GM12878 (cell line): ENCODE results near the gene KBTBD8. TPM values are rescaled to one million over a fixed set of nuclear protein-coding genes. Genes with fewer than 3 reads are reported as not detected.

ENCODE experiments used
- ATAC-seq: fragments of 200-7000 bp; cut with Tn5 transposase; 3 replicates; pipeline ENCODE4 v1.9.1; 2020; ENCODE audit warnings: mild to moderate bottlenecking, moderate library complexity
- BruUV-seq: library from RNA; stranded (reverse); fragments of 400-500 nt; replicated peaks from 2 replicates; lab custom pipeline; 2021; lab: Mats Ljungman, UMichigan
- CTCF ChIA-PET: fragments of 300-600 bp; sonication (Branson Sonifier 250); formaldehyde crosslinking; extraction: SDS; loops from one replicate; lab custom pipeline; 2021; ENCODE audit warnings: inconsistent platforms; lab: Yijun Ruan, JAX
- POLR2A ChIA-PET: fragments of 350-600 bp; formaldehyde crosslinking; extraction: SDS; loops from one replicate; lab custom pipeline; 2021; ENCODE audit warnings: inconsistent platforms; lab: Charles Lee
- RAD21 ChIA-PET: fragments of 300-600 bp; sonication (Branson Sonifier 250); formaldehyde crosslinking; loops from one replicate; lab custom pipeline; 2023; ENCODE audit warnings: antibody characterized with exemption; ENCODE audit not compliant: unreplicated experiment; lab: Charles Lee
- SMC1A ChIA-PET: fragments of 300-600 bp; sonication (Branson Sonifier 250); formaldehyde crosslinking; loops from one replicate; lab custom pipeline; 2023; ENCODE audit not compliant: unreplicated experiment, uncharacterized antibody; lab: Charles Lee
- DNase-seq: peaks from one replicate; pipeline ENCODE4 v3.0.0-alpha.2; 2011; ENCODE audit warnings: low read depth, low spot score
- FAIRE-seq: peaks from 3 replicates; lab custom pipeline; 2011; peaks lifted over from hg19 to GRCh38; lab: Jason Lieb, UNC
- H2AFZ ChIP-seq: 2 replicates; pipeline ENCODE4 v1.6.0; 2011; ENCODE audit warnings: low read depth, low read length, control low read depth; ENCODE audit not compliant: control insufficient read depth
- H3K27ac ChIP-seq: 2 replicates; pipeline ENCODE4 v1.5.1; 2011; ENCODE audit warnings: control low read depth; ENCODE audit not compliant: control insufficient read depth, insufficient read depth
- H3K27me3 ChIP-seq, 2 experiments: replicated peaks in 1 of 2; 2 replicates each; pipeline versions ENCODE4 v1.6.0 to v1.6.1; 2011; ENCODE audit warnings: low read length in 1 of 2; ENCODE audit not compliant: control insufficient read depth in 2 of 2, insufficient read depth in 2 of 2
- H3K36me3 ChIP-seq, 2 experiments: 2 replicates each; pipeline ENCODE4 v1.5.1; 2011; ENCODE audit warnings: low read length in 1 of 2; ENCODE audit not compliant: control insufficient read depth in 2 of 2, insufficient read depth in 2 of 2
- H3K4me1 ChIP-seq: 2 replicates; pipeline ENCODE4 v1.6.1; 2011; ENCODE audit warnings: mild to moderate bottlenecking, low read length, moderate library complexity, mixed read lengths; ENCODE audit not compliant: control insufficient read depth, insufficient read depth
- H3K4me2 ChIP-seq: 2 replicates; pipeline ENCODE4 v1.6.0; 2011; ENCODE audit warnings: control low read depth; ENCODE audit not compliant: control insufficient read depth, insufficient read depth
- H3K4me3 ChIP-seq: fragments of 200-600 bp; sonication (generic); 2 replicates; pipeline ENCODE4 v1.5.1; 2016
- H3K79me2 ChIP-seq: 2 replicates; pipeline ENCODE4 v1.6.0; 2011; ENCODE audit warnings: low read length; ENCODE audit not compliant: control insufficient read depth, insufficient read depth
- H3K9ac ChIP-seq: 2 replicates; pipeline ENCODE4 v1.8.0; 2011; ENCODE audit warnings: low read length, control low read depth, mixed read lengths; ENCODE audit not compliant: control insufficient read depth, insufficient read depth
- H3K9me3 ChIP-seq: replicated peaks from 3 replicates; pipeline ENCODE4 v1.5.1; 2011; ENCODE audit warnings: mild to moderate bottlenecking, low read length; ENCODE audit not compliant: control insufficient read depth, insufficient read depth
- H4K20me1 ChIP-seq: 2 replicates; pipeline ENCODE4 v1.6.0; 2011; ENCODE audit not compliant: control insufficient read depth, insufficient read depth
- SUZ12 ChIP-seq: fragments of 200-600 bp; sonication (generic); IDR thresholded peaks from one replicate; pipeline ENCODE4 v1.6.1; 2018; ENCODE audit warnings: antibody characterized with exemption, mild to moderate bottlenecking; ENCODE audit not compliant: unreplicated experiment
- TARDBP ChIP-seq: IDR thresholded peaks from 2 replicates; pipeline ENCODE4 v1.6.1; 2016; ENCODE audit warnings: borderline replicate concordance
- WRNIP1 ChIP-seq: IDR thresholded peaks from 2 replicates; pipeline ENCODE4 v1.6.1; 2011; ENCODE audit warnings: low read depth, low read length, improper control_type of control experiment, borderline replicate concordance
- ZBED1 ChIP-seq: IDR thresholded peaks from 2 replicates; pipeline ENCODE4 v1.6.1; 2016; ENCODE audit warnings: borderline replicate concordance
- ZNF207 ChIP-seq: fragments of 450-650 bp; IDR thresholded peaks from 2 replicates; pipeline ENCODE4 v1.6.1; 2014; ENCODE audit warnings: antibody characterized with exemption, mild to moderate bottlenecking, borderline replicate concordance
- ZNF622 ChIP-seq: fragments of 450-650 bp; IDR thresholded peaks from 2 replicates; pipeline ENCODE4 v1.6.1; 2017; ENCODE audit warnings: mild to moderate bottlenecking, inconsistent platforms
- WGBS: methylation state at CpG from one replicate; pipeline ENCODE4 v1.1.6; 2016; ENCODE audit warnings: low lambda C conversion rate; ENCODE audit not compliant: insufficient replicate concordance, insufficient coverage; ENCODE audit errors: missing lambda C conversion rate; 5-methylcytosine and 5-hydroxymethylcytosine counted together
- in situ Hi-C: fragments of 300-500 bp; cut with MboI; formaldehyde crosslinking; loops from 9 replicates; pipeline ENCODE4 v1.14.3; 2018; ENCODE audit warnings: mixed read lengths
- intact Hi-C: fragments of 100-400 bp; cut with micrococcal nuclease; formaldehyde crosslinking; loops from one replicate; pipeline ENCODE4 v1.14.2; 2022; ENCODE audit not compliant: unreplicated experiment
- polyA plus RNA-seq, 11 experiments: library from polyadenylated mRNA; depleted of rRNA in 4 of 11; unstranded in 6 of 11; stranded (reverse) in 5 of 11; fragments of >200 nt; fragmentation: Nextera tagmentation in 4 of 11; fragmentation: Illumina TruSeq in 1 of 11; extraction: Ambion mirVana in 4 of 11; extraction: Trizol in 1 of 11; gene quantifications; 1 replicate in 1 of 11; 2 replicates in 10 of 11; pipeline versions ENCODE4 v1.2.1 to v1.2.3, GENCODE V29; 2011 to 2016; ENCODE audit warnings: inconsistent platforms in 2 of 11, missing spikeins in 2 of 11, low read depth in 1 of 11
- total RNA-seq, 4 experiments: library from RNA; depleted of rRNA in 3 of 4; stranded (reverse); fragments of >200 nt in 3 of 4; fragmentation: Illumina TruSeq in 1 of 4; extraction: Trizol in 1 of 4; gene quantifications; 2 replicates each; pipeline versions ENCODE4 v1.2.1 to v1.2.3, GENCODE V29; 2013 to 2021
- TF ChIP-seq, protein P1 (sequence below): IDR thresholded peaks from 2 replicates; pipeline ENCODE4 v1.6.1; 2011; ENCODE audit warnings: low read depth, mild to moderate bottlenecking, low read length, moderate library complexity, borderline replicate concordance; ENCODE audit errors: extremely low read depth
- TF ChIP-seq, protein P2 (sequence below): fragments of 450-650 bp; IDR thresholded peaks from 2 replicates; pipeline ENCODE4 v1.6.1; 2017; ENCODE audit warnings: mild to moderate bottlenecking, moderate library complexity
- TF ChIP-seq, protein P3 (sequence below): fragments of 450-650 bp; formaldehyde crosslinking; IDR thresholded peaks from 2 replicates; pipeline ENCODE4 v1.4.0; 2022; ENCODE audit warnings: mild to moderate bottlenecking, moderate library complexity

The KBTBD8 gene
- total and polyA plus RNA-seq, 10 of the 15 experiments (the other 5 are each of a cell fraction or from before 2014, with no cell fraction given): 8.5 to 44.4 (median 19.3) TPM

DNA sequence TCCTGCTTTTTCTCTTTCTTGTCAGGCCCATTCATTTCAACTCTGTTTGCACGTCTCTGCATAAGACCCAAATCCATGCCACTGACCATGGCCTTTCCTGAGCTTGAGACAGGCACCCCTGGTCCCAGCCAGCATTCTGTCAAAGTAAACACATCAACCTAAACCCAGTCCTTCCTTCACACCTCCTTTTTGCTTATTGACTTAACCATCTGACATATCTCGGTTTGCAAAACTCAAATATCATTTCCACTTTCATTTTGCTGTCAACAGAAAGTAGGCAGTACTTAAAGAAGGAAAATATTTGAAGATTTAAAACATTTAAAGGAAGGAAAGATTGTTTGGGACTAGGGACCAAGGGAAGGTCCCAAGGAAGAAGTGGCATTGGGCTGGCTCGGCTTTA lies 48.2 kb upstream of the KBTBD8 start:
- Histone ChIP-seq H3K27me3 (peaks cover 0 to 2% of the 10 kb centered on the region in 2 experiments; a peak in 2 of 4 replicates), H3K27ac (no peak overlapping the region), H2AFZ (no peak overlapping the region; the same call in 1 of the 2 replicates), H3K4me3 (no peak overlapping the region), H3K9me3 (no peaks in the 10 kb centered on the region), H3K9ac (no peak overlapping the region), H3K36me3 (no peaks in the 10 kb centered on the region), H4K20me1 (no peaks in the 10 kb centered on the region), H3K79me2 (no peaks in the 10 kb centered on the region), H3K4me2 (peak overlapping the region; percentile 7; the same call in 1 of the 2 replicates), H3K4me1 (no peaks in the 10 kb centered on the region)
- intact Hi-C loops (loop anchor here (10.0 kb wide), 1 partner anchor 1925 kb away; no protein-coding TSS in a partner anchor), in situ Hi-C loops (loop anchor here (10.0 kb wide), 1 partner anchor 1935 kb away; no protein-coding TSS in a partner anchor)
- ChIA-PET CTCF (no interaction called here), RAD21 (no interaction called here), SMC1A (no interaction called here), POLR2A (no interaction called here)
- TF ChIP-seq, protein P1, sequence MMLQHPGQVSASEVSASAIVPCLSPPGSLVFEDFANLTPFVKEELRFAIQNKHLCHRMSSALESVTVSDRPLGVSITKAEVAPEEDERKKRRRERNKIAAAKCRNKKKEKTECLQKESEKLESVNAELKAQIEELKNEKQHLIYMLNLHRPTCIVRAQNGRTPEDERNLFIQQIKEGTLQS: no peak
- DNase-seq (no peak), ATAC-seq (no peak), FAIRE-seq (no peak)
- no TSS peak for BruUV-seq
- WGBS: 3% methylated on average over 3 of the region's 3 CpGs

DNA sequence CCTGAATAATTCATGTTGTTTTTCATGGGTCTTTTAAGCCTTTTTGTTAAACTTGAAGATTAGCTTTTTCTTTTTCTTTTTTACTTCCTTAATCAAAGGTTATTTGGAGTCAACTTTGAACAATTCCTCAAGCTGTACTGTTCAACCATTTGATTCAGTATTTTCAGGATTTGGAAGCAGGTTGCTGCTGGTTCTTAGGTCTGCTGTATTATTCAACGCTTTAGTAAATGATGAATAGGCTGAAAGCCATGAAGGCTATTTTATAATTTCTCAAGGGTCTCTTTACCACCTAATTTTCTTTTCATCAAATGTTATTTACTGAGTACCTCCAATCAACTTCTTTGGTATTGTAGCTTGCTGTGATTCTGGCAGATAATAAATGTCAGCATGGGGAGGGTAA lies 45.8 kb upstream of the KBTBD8 start:
- CTCF ChIA-PET: interaction anchor here (2.0 kb wide), 1 partner anchor 13 kb away, joined by 5 read pairs; no protein-coding TSS in a partner anchor
- in situ Hi-C loops: loop anchor here (10.0 kb wide), 1 partner anchor 1932 kb away; no protein-coding TSS in a partner anchor
- H3K27me3 ChIP-seq: peaks cover 0 to 3% of the 10 kb centered on the region in 2 experiments; a peak in 2 of 4 replicates
- H3K4me2 ChIP-seq: no peak overlapping the region
- intact Hi-C loops: no loop called here
- no peak overlapping the region for H3K27ac ChIP-seq
- H2AFZ ChIP-seq: no peak overlapping the region
- H3K4me1 ChIP-seq: no peaks in the 10 kb centered on the region
- H3K79me2 ChIP-seq: no peaks in the 10 kb centered on the region
- POLR2A ChIA-PET: no interaction called here
- no peaks in the 10 kb centered on the region for H4K20me1 ChIP-seq
- 29% methylated on average over 1 of the region's 1 CpG for WGBS
- no peaks in the 10 kb centered on the region for H3K36me3 ChIP-seq
- FAIRE-seq (no peak), ATAC-seq (no peak), DNase-seq (no peak)
- H3K9ac ChIP-seq: no peak overlapping the region
- RAD21 ChIA-PET: no interaction called here
- no peak overlapping the region for H3K4me3 ChIP-seq
- SMC1A ChIA-PET: no interaction called here
- H3K9me3 ChIP-seq: no peaks in the 10 kb centered on the region
- no TSS peak for BruUV-seq
- TF ChIP-seq, protein P2, sequence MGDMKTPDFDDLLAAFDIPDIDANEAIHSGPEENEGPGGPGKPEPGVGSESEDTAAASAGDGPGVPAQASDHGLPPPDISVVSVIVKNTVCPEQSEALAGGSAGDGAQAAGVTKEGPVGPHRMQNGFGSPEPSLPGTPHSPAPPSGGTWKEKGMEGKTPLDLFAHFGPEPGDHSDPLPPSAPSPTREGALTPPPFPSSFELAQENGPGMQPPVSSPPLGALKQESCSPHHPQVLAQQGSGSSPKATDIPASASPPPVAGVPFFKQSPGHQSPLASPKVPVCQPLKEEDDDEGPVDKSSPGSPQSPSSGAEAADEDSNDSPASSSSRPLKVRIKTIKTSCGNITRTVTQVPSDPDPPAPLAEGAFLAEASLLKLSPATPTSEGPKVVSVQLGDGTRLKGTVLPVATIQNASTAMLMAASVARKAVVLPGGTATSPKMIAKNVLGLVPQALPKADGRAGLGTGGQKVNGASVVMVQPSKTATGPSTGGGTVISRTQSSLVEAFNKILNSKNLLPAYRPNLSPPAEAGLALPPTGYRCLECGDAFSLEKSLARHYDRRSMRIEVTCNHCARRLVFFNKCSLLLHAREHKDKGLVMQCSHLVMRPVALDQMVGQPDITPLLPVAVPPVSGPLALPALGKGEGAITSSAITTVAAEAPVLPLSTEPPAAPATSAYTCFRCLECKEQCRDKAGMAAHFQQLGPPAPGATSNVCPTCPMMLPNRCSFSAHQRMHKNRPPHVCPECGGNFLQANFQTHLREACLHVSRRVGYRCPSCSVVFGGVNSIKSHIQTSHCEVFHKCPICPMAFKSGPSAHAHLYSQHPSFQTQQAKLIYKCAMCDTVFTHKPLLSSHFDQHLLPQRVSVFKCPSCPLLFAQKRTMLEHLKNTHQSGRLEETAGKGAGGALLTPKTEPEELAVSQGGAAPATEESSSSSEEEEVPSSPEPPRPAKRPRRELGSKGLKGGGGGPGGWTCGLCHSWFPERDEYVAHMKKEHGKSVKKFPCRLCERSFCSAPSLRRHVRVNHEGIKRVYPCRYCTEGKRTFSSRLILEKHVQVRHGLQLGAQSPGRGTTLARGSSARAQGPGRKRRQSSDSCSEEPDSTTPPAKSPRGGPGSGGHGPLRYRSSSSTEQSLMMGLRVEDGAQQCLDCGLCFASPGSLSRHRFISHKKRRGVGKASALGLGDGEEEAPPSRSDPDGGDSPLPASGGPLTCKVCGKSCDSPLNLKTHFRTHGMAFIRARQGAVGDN: no peak
- TF ChIP-seq ZNF622: no peak
- no peak for TF ChIP-seq ZBED1
- TF ChIP-seq WRNIP1: no peak
- no peak for TF ChIP-seq TARDBP
- no peak for TF ChIP-seq SUZ12
- TF ChIP-seq ZNF207: no peak
- TF ChIP-seq, protein P3, sequence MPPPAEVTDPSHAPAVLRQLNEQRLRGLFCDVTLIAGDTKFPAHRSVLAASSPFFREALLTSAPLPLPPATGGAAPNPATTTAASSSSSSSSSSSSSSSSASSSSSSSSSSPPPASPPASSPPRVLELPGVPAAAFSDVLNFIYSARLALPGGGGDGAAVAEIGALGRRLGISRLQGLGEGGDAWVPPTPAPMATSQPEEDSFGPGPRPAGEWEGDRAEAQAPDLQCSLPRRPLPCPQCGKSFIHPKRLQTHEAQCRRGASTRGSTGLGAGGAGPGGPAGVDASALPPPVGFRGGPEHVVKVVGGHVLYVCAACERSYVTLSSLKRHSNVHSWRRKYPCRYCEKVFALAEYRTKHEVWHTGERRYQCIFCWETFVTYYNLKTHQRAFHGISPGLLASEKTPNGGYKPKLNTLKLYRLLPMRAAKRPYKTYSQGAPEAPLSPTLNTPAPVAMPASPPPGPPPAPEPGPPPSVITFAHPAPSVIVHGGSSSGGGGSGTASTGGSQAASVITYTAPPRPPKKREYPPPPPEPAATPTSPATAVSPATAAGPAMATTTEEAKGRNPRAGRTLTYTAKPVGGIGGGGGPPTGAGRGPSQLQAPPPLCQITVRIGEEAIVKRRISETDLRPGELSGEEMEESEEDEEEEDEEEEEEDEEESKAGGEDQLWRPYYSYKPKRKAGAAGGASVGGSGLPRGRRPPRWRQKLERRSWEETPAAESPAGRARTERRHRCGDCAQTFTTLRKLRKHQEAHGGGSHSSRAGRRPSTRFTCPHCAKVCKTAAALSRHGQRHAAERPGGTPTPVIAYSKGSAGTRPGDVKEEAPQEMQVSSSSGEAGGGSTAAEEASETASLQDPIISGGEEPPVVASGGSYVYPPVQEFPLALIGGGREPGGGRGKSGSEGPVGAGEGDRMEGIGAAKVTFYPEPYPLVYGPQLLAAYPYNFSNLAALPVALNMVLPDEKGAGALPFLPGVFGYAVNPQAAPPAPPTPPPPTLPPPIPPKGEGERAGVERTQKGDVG: no peak
